ENCODE measurements around the gene VMP1.

The VMP1 gene

DNA sequence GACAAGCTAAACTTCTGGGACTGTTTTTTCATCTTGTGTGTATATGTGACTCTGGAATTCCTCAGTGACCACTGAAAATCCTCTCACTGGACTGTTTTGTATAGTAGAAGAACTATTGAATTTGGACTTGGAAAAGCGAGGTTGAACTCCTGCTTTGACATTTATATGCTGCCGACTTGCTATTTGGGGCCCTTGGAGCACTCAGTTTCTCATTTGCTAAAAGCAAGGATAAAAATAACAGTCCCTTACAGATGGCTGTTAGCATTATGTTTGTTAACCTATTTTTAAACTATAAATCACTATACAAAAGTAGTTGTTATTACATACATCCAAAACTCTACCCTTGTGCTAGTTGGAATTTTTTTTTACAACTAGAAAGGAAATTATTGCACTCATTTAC, 9.0 kb downstream of the VMP1 start:
- TF ChIP-seq, protein P1, sequence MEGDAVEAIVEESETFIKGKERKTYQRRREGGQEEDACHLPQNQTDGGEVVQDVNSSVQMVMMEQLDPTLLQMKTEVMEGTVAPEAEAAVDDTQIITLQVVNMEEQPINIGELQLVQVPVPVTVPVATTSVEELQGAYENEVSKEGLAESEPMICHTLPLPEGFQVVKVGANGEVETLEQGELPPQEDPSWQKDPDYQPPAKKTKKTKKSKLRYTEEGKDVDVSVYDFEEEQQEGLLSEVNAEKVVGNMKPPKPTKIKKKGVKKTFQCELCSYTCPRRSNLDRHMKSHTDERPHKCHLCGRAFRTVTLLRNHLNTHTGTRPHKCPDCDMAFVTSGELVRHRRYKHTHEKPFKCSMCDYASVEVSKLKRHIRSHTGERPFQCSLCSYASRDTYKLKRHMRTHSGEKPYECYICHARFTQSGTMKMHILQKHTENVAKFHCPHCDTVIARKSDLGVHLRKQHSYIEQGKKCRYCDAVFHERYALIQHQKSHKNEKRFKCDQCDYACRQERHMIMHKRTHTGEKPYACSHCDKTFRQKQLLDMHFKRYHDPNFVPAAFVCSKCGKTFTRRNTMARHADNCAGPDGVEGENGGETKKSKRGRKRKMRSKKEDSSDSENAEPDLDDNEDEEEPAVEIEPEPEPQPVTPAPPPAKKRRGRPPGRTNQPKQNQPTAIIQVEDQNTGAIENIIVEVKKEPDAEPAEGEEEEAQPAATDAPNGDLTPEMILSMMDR (IDR thresholded peaks at IDR 0.05; ENCODE audit: low read depth, low read length): no peak
- no peak for DNase-seq (ENCODE audit: low read depth, low spot score)
- in situ Hi-C loops (cut with HindIII; ENCODE audit: low sequenced_read_pairs): no loop called here
- no peak overlapping the region for H3K4me3 ChIP-seq (ENCODE audit: low read depth, low read length)

DNA sequence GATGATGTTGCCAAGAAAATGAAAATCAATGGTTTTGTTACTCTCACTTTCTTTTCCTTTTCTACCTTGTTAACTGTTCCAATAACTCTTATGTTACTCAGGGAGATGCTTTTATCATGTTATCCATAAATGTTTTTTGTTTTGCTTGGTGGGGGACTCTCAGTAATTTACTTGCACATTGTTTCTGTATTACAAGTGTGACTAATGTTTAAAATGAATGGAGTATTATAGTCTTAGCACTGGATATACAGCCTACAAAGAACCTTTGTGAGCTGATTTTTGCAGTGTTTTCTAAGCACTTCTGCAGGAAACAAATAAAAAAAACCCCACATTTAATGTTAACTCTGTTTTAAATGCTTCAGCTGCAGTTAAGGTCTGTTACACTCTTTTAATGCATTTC, 12.1 kb downstream of the VMP1 start:
- no peak for DNase-seq (ENCODE audit: low read depth, low spot score)
- H3K4me3 ChIP-seq (ENCODE audit: low read depth, low read length): no peak overlapping the region
- in situ Hi-C loops (cut with HindIII; ENCODE audit: low sequenced_read_pairs): no loop called here
- TF ChIP-seq, protein P1 (IDR thresholded peaks at IDR 0.05; ENCODE audit: low read depth, low read length): no peak

DNA sequence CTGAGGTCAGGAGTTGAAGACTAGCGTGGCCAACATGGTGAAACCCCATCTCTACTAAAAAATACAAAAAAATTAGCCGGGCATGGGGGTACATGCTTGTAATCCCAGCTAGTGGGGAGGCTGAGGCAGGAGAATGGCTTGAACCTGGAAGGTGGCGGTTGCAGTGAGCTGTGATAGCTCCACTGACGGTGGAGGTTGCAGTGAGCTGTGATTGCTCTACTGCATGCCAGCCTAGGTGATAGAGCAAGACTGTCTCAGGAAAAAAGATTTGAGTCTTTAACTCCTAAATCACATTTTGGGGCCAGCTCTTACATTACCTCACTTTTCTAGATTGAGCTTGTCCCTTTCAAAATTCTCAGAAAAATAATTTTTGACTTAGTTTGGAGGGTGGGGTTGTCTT, 15.2 kb downstream of the VMP1 start:
- in situ Hi-C loops (cut with HindIII; ENCODE audit: low sequenced_read_pairs): no loop called here
- no peak overlapping the region for H3K4me3 ChIP-seq (ENCODE audit: low read depth, low read length)
- TF ChIP-seq, protein P1 (IDR thresholded peaks at IDR 0.05; ENCODE audit: low read depth, low read length): no peak
- no peak for DNase-seq (ENCODE audit: low read depth, low spot score)

DNA sequence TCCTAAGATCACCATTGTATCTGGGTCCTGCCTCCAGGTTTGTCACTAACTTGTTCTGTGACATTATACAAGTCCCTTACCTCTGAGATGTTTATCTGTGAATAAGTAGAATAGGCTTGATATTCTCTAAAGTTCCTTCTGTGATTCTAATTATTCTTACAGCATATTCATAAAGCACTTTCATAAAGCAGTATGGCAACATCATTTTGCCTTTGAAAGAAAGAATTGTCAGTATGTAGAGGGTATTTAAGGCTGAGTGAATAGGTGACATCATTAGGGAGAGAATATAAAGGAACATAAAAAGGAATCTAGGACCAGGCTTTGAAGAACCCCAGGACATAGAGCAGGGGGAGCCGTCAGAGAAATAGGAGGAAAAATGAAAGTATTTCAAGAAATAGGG, 15.6 kb downstream of the VMP1 start:
- DNase-seq (ENCODE audit: low read depth, low spot score): no peak
- TF ChIP-seq, protein P1 (IDR thresholded peaks at IDR 0.05; ENCODE audit: low read depth, low read length): no peak
- H3K4me3 ChIP-seq (ENCODE audit: low read depth, low read length): no peak overlapping the region
- in situ Hi-C loops (cut with HindIII; ENCODE audit: low sequenced_read_pairs): no loop called here

DNA sequence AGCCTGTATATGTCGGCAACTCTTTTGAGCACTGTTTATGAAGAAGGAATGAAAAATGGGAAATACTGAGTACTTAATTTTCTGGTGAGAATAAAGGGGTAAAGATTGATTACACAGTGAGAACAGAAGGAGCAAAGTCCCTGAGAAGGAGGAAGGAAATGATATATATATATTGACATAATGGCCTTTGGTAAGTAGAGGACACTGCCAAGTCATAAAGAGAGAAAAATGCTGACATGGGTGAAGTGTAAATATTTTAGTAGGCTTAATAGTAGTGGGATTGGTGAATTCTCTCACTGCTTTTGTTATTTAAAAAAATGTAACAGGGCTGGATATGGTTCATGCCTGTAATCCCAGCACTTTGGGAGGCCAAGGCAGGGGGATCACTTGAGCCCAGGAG, 16.2 kb downstream of the VMP1 start:
- DNase-seq (ENCODE audit: low read depth, low spot score): no peak
- no peak overlapping the region for H3K4me3 ChIP-seq (ENCODE audit: low read depth, low read length)
- TF ChIP-seq, protein P1 (IDR thresholded peaks at IDR 0.05; ENCODE audit: low read depth, low read length): no peak
- in situ Hi-C loops (cut with HindIII; ENCODE audit: low sequenced_read_pairs): no loop called here

DNA sequence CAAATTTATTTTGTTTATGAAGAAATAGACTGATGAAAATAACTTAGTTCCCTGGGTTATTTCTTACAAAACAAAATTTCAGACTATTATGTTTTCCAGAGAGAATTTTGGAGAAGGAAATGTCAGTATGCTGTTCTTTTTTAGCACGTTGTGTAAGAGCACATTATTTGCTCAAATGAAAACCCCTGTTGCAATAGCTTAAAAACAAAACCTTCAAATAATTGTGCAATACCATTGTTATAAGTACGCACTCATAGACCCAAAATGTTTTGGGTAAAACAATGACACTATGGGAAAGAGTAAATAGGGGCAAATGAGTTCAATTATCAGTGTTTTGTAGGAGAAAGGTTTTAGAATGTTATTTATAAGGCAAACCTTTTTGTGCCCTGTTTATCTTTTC, 18.2 kb downstream of the VMP1 start:
- DNase-seq (ENCODE audit: low read depth, low spot score): no peak

More for the DNA sequence above, 18.2 kb downstream of the VMP1 start:
- TF ChIP-seq, protein P1 (IDR thresholded peaks at IDR 0.05; ENCODE audit: low read depth, low read length): no peak
- in situ Hi-C loops (cut with HindIII; ENCODE audit: low sequenced_read_pairs): no loop called here
- no peak overlapping the region for H3K4me3 ChIP-seq (ENCODE audit: low read depth, low read length)

Measured in astrocyte of the spinal cord (primary cell).